HG03060 (cell line): ENCODE measurements around the gene HMGN2.
"Not testable (repeated sequence)": the region's sequence is repeated elsewhere in the genome, so short reads cannot be mapped to it uniquely, and the experiment has no call there.

ENCODE experiments used
- ATAC-seq: cut with Tn5 transposase; IDR thresholded peaks from one replicate; pipeline ENCODE4 v1.9.1; 2021; ENCODE audit warnings: low read depth, moderate number of reproducible peaks; ENCODE audit not compliant: unreplicated experiment

Gene HMGN2

DNA sequence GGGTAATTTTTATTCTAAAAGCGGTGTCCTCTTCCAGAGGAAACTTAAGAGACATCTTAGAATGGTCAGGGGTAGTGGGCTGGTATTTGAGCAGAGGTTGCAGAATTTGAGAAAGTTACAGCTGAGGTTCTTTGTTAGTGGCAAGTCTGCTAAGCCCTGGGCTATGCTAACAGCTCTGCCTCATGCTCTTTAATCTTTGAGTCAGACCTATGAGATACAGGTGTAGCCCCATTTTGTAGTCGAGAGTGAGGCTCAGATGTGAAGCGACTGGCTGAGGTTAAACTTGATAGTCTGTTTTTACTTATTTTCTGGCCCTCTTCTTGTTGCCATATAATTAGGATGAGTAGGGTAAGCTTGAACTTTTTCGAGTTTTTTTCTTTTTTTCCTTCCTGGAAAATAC is 4.7 kb downstream of the HMGN2 start:
- no peak for ATAC-seq

DNA sequence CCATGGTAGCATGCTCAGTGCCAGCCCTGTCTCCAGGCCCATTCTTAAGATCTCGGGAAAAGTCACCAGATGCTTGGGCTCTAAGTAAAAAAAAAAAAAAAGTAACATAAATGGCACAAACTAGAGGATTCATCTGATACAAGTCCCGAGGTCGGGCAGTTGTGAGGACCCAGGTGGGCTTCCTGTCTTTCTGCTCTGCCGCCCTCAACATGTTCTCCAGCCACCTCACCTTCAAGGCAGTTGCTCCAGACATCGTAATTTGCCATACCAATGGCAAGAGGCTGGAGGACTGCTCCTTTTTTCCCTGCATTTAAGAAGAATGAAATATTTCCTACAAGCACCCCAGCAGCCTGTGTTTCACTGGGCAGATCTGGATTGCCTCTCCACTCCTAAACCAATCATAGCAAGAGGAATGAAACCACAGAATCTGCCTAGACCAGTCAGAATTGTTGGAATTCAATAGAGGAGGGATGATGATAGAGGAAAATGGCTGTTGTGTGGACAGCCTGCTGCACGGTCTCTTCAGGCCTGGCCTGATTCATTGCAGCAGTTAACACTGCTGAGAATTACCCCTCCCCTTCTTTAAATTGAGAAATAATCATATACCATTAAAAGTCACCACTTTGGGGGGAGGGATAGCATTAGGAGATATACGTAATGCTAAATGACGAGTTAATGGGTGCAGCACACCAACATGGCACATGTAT is 5.4 kb downstream of the HMGN2 start:
- ATAC-seq: no peak

DNA sequence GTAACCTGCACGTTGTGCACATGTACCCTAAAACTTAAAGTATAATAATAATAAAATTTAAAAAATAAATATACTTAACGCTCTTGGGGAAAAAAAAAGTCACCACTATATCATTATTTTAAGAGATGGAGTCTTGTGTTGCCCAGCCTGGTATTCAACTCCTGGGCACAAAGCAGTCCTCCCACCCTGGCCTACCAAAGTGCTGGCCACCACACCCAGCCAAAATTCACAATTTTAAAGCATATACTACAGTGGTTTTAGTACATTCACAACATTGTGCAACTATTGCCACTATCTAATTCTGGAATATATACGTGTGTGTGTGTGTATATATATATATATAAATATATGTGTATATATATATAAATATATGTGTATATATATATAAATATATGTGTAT is 5.9 kb downstream of the HMGN2 start:
- no peak for ATAC-seq

DNA sequence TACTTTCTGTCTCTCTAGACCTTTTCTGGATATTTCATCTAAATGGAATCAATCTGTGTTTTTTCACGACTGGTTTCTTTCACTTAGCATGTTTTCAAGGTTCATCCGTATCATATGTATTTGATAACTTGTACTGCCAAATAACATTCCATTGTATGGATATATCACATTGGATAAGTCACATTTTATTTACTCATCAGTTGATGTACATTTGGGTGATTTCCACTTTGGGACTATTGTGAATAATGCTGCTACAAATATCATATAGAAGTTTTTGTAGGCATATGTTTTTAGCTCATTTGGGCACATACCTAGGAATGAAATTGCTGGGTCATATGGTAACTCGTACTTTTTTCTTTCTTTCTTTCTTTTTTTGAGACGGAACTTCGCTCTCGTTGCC is 6.7 kb downstream of the HMGN2 start:
- no peak for ATAC-seq

DNA sequence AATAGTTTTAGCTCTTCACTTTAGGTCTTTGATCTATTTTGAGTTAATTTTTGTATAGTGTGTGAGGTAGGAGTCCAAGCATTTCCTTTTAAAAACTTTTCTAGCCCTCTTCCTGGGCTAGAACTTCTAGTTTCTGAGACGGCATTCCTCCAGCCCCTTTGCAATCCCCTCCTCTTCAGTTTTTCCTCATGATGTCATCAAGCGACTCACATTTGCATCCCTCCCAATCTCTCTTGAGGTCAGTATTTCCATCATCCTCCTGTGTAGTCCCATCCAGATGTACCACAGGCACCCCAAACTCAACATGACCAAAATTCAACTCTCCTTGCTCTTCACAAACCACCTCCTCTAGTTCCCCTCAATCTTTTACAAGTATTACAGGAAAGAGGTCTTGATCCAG is 10.7 kb downstream of the HMGN2 start:
- no peak for ATAC-seq

DNA sequence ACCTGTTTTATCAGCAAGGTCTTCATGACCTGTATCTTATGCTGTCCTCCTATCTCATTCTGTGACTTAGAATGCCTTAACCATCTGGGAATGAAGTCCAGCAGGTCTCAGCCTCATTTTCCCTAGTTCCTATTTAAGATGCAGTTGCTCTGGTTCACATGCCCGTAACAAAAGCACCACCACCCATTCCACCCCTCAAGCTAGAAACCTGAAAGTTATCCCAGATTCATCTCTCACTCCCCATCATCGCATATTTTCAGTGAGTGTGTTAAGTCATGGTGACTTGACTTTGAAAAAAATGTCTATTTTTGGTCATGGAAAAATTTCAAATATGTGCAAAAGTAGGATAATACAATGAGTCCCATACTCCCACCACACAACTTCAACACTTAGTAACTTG is 11.7 kb downstream of the HMGN2 start:
- ATAC-seq: no peak

DNA sequence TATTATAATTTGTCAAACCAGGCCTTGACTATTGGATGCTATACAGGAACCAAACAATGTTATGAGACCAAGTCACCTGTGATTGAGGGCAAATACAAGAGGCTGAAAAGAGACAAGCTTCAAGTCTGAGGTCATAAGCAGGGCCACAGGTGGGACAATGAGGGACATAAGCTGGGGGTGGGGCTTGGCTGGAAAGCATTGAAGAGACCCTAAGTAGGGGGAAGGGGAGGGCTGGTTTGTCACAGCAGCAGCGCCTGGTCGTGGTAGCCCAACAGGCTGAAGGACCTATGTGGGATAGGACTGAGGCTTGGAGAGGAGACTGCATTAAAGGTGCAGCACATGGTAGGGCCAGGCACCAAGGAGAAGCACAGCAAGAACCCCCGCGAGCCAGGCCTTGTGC is 17.9 kb downstream of the HMGN2 start:
- ATAC-seq: no peak

DNA sequence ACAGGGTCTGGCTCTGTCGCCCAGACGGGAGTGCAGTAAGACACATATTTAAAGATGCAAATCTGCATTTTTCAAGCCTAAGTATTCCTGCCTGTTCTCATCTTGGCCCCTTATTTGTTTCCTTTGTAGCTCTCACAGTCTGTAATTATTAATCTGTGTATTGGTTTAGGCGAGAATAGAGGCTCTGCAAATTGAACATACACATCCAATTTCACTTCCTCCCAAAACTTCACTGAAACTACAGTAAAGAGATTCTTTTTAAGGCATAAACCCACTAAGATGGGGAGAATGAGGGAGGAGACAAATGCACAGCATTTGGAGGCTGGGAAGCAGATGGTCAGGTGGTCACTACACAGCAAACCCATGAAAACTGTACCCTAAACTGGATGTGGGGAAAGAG is 21.0 kb downstream of the HMGN2 start:
- ATAC-seq: no peak

DNA sequence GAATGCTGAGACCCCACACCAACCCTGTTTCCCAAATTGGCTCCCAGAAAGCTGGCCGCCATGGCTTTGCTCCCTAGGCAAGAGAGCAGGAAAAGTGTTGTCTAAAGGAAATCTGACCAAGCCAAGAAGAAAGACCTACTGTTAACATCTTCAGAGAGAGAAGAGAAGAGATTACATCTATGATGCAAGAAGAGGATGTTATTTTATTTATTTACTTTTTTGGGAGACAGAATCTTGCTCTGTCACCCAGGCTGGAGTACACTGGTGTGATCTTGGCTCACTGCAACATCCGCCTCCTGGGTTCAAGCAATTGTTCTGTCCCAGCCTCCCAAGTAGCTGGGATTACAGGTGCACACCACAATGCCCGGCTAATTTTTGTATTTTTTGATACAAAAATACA is 21.7 kb downstream of the HMGN2 start:
- no peak for ATAC-seq

DNA sequence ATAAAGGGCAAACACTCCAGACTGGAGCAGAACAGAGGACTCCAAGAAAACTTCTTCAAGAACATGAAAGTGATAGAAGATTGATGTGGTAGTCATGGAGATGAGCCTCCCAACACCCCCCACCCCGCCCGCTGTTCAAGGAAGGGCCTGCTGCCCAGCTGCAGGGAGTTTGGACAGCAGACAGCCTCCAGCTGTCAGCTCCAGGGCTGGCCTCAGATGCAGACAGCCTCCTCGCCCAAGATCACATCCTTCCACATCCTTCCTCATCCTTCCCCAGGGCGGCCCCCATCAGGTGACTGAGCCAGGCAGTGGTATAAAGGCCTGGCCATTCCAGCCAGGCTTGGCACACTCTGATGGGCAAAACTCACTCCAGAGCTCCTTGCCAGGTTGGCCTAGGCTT is 24.6 kb downstream of the HMGN2 start:
- ATAC-seq: no peak

DNA sequence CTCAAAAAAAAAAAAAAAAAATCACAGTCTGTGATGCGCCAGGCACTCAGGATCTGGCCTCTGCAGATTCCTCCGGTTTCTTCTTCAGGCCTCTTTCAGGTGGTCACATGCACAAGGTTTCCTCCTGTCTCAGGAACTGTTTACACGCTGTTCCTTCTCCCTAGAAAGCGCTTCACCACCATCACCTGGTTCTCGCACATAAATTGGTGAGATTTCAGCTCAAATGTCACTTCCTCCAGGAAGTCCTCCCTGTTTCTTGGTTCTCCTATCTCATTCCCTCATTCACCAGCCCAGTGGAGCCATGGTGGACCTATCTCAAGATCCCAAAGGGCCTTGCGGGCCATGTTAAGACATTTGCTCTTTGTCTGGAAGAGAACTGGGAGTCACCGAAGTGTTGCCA is 26.7 kb downstream of the HMGN2 start:
- ATAC-seq: no peak

DNA sequence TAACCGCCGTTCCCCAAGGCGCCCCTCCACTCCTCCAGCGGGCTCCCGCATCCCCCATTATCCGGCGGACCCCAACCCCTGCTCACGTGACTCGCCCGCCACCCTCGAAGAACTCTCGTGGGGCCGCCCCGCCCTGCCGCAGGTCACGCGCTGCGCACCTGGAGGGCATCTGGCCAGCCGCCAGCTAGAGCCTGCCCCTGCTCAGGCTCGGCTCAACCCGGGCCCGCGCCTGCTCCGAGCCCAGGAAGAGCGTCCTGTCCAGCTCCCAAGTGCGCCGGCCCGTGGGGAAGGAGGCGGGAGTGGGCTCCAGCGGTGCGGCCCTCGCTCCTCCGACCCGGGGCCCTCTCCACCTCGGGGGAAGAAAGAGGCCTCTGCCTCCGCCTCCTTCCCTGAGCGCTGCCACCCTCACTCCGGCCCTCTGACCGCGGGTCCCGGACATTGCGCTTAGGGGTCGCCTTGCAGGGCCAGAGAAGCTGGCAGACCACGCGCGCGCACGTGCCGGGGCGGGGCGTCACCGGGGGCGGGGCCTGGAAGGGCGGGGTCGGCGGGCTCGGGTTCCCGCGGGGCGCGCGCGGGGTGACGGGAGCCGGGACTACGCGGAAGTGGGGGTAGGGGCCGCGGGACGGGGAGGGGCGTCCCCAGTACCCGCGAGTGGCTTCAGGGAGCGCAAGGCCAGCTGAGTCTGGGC is 28.4 kb downstream of the HMGN2 start:
- no peak for ATAC-seq

DNA sequence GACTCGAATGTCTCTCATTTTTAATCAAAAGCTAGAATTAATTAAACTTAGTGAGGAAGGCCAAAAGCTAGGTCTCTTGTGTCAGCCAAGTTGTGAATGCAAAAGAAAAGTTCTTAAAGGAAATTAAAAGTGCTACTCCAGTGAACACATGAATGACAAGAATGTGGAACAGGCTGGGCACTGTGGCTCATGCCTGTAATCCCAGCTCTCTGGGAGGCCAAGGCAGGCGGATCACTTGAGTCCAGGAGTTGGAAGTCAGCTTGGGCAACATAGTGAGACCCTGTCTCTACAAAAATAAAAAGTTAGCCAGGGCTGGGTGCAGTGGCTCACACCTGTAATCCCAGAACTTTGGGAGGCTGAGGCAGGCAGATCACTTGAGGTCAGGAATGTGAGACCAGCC is 38.5 kb downstream of the HMGN2 start:
- not testable (repeated sequence) for ATAC-seq

DNA sequence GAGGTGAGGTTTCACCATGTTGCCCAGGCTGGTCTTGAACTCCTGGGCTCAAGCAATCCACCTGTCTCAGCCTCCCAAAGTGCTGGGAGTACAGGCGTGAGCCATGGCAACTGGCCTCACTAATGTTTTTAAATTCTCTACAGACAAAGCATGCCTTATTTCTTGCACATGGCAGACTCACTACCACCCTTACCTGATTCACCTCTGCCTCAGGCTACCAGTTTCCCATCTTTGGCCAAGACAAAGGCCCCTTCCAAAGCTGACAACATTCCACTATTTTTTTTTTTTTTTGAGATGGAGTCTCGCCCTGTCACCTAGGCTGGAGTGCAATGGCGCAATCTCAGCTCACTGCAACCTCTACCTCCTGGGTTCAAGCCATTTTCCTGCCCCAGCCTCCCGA is 43.6 kb downstream of the HMGN2 start:
- ATAC-seq: not testable (repeated sequence)

DNA sequence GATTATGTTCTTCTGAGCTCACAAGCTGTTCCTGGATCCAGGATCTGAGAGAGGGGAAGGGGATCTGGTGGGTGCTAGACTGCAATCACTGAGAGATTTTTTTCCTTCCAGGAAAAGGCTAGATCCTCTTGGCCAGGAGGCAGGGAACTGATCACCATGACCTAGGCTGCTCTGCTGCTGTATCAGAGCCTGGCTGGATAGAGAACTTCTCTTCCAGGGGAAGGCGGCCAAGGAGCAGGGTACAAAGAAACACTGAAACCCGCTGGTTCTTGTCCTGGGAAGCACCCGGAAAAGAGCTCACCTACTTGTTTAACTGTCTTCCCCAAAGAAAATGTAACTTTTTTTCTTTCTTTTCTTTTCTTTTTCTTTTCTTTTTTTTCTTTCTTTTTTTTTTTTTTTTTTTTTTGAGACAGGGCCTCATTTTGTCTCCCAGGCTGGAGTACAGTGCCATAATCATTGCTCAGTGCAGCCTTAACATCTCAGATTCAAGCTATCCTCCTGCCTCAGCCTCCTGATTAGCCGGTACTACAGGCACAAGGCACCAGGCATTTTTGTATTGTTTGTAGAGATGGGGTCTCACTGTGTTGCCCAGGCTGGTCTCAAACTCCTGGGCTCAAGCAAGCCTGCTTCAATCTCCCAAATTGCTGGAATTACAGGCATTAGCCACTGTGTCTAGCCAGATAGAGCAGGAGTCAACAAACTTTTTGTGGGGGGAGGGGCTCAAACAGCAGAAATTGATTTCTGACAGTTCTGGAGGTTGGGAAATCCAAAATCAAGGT is 44.9 kb downstream of the HMGN2 start:
- ATAC-seq: no peak

DNA sequence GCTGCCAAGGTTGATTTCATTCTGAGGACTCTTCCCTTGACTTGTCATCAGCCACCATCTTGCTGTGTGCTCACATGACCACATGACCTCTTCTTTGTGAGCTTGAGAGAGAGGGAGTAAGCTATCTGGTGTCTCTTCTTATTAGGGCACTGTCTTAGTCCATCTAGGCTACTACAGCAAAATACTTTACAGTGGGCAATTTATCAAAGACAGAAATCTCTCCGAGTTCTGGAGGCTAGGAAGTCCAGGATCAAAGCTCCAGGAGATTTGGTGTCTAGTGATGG is 45.5 kb downstream of the HMGN2 start:
- no peak for ATAC-seq

DNA sequence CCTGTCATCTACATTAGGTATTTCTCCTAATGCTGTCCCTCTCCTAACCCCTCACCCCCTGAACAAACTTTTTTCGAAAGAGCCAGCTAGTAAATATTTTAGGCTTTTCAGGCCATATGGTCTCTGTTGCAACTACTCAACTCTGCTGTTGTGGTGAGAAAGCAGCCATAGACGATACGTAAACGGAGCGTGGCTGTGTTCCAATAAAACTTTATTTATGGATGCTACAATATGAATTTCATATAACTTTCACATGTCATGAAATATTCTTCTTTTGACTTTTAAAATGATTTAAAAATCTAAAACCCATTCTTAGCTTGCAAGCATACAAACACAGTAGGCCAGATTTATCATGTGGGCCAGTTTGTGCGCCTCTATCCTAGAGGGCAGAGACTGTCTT is 46.1 kb downstream of the HMGN2 start:
- ATAC-seq: no peak

DNA sequence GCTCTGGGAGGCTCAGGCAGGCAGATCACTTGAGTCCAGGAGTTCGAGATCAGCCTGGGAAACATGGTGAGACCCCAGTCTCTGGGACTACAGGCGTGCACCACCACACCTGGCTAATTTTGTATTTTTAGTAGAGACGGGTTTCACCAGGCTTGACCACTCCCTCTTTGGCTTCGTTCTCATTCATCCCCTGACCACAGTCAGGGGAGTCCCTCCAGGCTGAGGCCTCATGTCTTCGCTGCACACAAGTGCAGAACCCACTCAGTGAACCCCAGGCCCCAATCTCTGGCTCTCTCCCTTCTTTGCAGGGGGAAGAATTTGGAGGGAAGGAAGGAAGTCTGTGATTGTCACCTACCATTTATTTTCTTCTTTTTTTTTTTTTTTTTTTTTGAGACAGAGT is 48.1 kb downstream of the HMGN2 start:
- no peak for ATAC-seq

DNA sequence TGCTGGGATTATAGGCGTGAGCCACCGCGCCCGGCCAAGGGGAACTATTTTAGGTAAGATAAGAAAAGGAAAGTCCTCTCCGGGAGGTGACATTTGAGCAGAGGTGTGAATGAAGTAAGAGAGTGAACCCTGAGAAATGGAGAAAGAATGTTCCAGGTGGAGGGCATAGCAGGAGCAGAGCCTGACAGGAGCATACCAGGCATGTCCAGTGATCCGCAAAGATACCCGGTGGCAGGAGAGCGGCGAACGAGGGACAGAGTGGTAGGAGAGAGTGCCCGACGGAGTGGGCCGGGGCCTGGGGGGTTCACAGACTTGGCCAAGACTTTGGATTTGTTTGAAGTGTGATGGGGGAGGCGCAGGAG is 49.4 kb downstream of the HMGN2 start:
- ATAC-seq: no peak

DNA sequence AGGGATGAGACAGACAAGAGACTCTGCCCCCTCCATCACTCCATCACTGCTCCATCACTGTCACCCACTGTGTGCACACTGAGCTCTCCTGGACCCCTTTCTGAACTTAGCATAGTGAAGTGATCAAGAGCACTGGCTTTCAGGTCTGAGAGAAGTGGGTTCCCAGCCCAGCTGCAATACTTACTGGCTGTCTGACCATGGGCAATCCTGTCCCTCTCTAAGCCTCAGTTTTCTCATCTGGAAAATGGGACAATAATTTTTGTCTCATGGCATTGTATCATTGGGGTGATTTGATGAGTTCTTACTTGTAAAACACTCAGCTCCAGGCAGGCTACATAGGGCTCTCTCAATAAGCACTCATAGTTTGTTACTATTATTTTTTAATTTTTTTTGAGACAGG is 49.8 kb downstream of the HMGN2 start:
- ATAC-seq: no peak

DNA sequence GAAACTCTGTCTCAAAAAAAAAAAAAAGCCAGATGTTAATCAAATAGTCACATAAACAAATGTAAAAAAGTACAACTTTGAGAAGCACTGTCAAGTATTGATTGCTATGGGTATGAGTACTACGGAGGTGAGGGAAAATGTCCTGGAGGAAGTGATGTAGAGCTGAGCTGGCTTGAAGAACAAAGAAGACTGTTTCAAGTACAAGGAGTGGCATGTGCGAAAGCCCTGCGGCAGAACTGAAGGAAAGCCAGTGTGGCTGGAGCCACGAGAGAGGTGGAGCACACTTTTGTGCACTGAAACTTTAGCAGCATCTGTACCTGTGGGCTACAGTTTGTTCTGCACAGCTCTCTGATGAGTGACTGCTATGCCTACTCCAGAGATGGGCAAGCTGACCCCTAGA is 51.9 kb downstream of the HMGN2 start:
- no peak for ATAC-seq
